Gastroesophageal sphincter (tissue), 3 donors: ENCODE results near the gene ATP23.

ENCODE experiments used
- EP300 ChIP-seq: sonication (generic); formaldehyde crosslinking; IDR thresholded peaks from one replicate; pipeline ENCODE4 v1.6.1; 2017; ENCODE audit warnings: antibody characterized with exemption, mild to moderate bottlenecking
- POLR2A ChIP-seq, 2 donors: fragments of 450-650 bp; IDR thresholded peaks; one replicate each; pipeline ENCODE4 v1.6.1; 2017; ENCODE audit warnings: antibody characterized with exemption in 2 of 2, mild to moderate bottlenecking in 2 of 2, moderate library complexity in 1 of 2
- POLR2AphosphoS5 ChIP-seq: sonication (generic); formaldehyde crosslinking; IDR thresholded peaks from one replicate; pipeline ENCODE4 v1.6.1; 2017; ENCODE audit warnings: antibody characterized with exemption
- TF ChIP-seq, protein P1 (sequence below), 4 experiments: fragments of 200-600 bp in 2 of 4; fragments of 450-650 bp in 2 of 4; sonication (generic) in 1 of 4; IDR thresholded peaks; one replicate each; pipeline ENCODE4 v1.5.1; 2017 to 2019; ENCODE audit warnings: antibody characterized with exemption in 4 of 4, mild to moderate bottlenecking in 2 of 4, moderate library complexity in 2 of 4

DNA sequence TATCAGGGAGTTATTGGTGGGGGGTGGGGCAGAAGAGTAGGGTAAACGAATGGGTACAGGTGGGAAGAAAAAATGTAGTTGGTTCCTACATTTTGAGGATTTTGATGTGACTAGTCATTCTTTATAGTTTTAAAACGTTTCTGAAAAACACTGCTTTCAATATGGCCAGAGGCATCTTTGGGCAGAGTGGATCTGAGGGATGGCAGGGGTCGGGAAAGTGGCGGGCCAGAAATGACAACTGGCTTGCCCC is 527 bp upstream of the ATP23 start:
- TF ChIP-seq POLR2AphosphoS5 (no peak), EP300 (no peak), POLR2A (IDR thresholded peaks at IDR 0.05) (no peak)
- TF ChIP-seq, protein P1, sequence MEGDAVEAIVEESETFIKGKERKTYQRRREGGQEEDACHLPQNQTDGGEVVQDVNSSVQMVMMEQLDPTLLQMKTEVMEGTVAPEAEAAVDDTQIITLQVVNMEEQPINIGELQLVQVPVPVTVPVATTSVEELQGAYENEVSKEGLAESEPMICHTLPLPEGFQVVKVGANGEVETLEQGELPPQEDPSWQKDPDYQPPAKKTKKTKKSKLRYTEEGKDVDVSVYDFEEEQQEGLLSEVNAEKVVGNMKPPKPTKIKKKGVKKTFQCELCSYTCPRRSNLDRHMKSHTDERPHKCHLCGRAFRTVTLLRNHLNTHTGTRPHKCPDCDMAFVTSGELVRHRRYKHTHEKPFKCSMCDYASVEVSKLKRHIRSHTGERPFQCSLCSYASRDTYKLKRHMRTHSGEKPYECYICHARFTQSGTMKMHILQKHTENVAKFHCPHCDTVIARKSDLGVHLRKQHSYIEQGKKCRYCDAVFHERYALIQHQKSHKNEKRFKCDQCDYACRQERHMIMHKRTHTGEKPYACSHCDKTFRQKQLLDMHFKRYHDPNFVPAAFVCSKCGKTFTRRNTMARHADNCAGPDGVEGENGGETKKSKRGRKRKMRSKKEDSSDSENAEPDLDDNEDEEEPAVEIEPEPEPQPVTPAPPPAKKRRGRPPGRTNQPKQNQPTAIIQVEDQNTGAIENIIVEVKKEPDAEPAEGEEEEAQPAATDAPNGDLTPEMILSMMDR (IDR thresholded peaks at IDR 0.05), result no peak
